ENCODE data around the gene TPP1. TPM values are rescaled to one million over a fixed set of nuclear protein-coding genes. Genes with fewer than 3 reads are reported as not detected.

The TPP1 gene
- total RNA-seq, 6 experiments from 2014 or later: 50.1 to 61.7 (median 54.1) TPM

DNA sequence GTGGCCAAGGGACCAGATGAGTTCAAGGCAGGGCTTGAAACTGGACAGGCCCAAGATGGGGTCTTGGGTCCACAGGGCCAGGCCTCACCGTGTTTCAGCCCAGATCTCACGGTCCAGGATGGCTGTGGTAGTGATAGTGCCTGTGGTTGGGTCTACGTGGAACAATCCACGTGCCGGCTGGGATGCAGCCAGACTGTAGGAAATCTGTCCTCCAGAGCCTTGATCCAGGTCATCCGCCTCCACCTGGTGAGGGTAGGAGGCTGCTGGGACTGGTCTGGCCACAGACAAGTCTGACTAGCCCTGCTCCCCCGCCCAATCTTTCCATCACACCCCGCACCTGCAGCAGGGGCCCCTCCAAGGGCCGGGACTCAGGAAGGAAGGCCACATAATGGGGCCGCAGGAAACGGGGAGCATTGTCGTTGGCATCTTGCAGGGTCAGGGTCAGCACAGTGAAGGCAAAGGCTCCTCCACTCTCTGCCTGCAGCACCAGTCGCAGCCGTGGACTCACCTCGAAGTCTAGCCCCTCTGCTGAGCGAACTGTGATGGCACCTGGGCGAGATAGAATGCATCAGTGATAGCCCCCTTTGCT lies 6.7 kb upstream of the TPP1 start:
- Mint-ChIP-seq H3K36me3 (ENCODE audit: low read depth) (no peaks in the 10 kb centered on the region), H3K9me3 (no peaks in the 10 kb centered on the region), H3K27ac (no peak overlapping the region), H3K4me3 (no peak overlapping the region), H3K4me1 (ENCODE audit: low read depth) (no peaks in the 10 kb centered on the region), H3K27me3 (ENCODE audit: insufficient read depth) (no peaks in the 10 kb centered on the region; the same call in 1 of the 2 replicates)
- no peak for DNase-seq
- TF ChIP-seq, protein P1, sequence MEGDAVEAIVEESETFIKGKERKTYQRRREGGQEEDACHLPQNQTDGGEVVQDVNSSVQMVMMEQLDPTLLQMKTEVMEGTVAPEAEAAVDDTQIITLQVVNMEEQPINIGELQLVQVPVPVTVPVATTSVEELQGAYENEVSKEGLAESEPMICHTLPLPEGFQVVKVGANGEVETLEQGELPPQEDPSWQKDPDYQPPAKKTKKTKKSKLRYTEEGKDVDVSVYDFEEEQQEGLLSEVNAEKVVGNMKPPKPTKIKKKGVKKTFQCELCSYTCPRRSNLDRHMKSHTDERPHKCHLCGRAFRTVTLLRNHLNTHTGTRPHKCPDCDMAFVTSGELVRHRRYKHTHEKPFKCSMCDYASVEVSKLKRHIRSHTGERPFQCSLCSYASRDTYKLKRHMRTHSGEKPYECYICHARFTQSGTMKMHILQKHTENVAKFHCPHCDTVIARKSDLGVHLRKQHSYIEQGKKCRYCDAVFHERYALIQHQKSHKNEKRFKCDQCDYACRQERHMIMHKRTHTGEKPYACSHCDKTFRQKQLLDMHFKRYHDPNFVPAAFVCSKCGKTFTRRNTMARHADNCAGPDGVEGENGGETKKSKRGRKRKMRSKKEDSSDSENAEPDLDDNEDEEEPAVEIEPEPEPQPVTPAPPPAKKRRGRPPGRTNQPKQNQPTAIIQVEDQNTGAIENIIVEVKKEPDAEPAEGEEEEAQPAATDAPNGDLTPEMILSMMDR (IDR thresholded peaks at IDR 0.05): no peak

DNA sequence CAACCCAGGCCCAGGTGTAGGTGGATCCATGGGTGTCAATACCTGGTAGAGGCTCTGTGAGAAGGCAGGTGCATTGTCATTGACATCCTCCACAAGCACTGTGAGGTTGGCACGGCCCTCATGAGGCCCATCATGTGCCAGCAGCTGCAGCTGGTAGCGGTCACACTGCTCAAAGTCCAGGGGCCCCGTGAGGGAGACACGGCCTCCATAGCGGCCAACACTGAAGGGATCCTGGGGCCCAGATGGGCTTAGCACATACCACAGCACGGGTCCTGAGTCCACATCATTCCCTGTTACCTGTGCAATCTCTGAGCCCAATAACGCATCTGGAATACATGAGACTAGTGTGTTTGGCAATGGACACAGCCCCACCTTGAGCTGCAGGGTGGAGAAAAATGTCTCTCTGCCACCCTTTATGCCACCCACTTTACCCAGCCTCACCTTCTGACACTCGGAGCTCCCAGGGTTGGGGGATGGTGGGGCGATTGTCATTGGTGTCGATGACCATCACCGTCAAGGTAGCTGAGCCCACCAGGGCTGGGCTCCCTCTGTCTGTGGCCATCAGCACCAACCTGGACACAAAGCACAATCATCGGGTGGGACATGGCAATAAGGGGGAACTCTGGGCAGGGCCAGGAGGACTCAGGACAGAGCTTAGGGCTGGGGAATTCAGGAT lies 6.1 kb upstream of the TPP1 start:
- DNase-seq: no peak
- no peaks in the 10 kb centered on the region for H3K9me3 Mint-ChIP-seq
- no peaks in the 10 kb centered on the region for H3K36me3 Mint-ChIP-seq (ENCODE audit: low read depth)
- TF ChIP-seq, protein P1 (IDR thresholded peaks at IDR 0.05): no peak
- no peak overlapping the region for H3K27ac Mint-ChIP-seq
- no peaks in the 10 kb centered on the region; the same call in 1 of the 2 replicates for H3K27me3 Mint-ChIP-seq (ENCODE audit: insufficient read depth)
- no peak overlapping the region for H3K4me3 Mint-ChIP-seq
- no peaks in the 10 kb centered on the region for H3K4me1 Mint-ChIP-seq (ENCODE audit: low read depth)

DNA sequence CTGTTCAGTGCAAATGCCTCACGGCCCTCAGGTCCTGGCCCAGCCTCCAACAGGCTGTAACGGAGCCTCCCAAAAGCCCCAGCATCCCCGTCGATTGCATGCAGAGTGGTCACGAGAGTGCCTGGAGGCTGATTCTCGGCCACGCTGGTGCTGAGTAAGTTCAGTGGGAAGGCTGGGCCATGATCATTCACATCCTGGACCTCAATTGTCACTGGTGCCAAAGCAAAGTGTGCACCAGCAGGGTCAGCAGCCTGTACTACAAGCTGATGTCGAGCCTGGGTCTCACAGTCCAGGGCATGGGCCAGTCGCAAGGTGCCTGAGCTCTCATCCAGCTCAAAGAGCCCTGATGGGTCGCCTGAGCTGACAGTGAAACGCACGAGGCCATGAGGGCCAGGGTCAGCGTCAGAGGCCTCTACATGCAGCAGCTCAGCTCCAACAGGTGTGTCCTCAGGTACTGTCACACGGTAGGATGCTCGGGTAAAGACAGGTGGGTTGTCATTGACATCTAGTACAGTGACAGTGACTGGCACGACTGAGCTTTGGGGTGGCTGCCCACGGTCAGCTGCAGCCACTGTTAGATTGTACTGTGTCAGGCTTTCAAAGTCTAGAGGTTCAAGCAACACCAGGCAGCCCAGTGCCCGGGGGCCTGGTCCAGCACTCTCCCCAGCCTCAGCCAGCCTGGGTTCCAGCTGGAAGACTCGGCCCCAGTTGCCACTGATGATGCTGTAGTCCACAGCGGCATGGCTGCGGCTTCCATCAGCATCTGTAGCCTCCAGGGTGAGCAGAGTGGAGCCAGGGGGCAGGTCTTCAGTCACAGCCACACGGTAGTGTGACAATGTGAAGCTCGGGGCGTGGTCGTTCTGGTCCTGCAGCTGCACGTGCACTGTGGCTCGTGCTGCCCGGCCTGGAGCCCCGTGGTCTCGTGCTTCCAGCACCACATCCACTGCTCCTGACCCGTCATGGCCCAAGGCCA lies 4.5 kb upstream of the TPP1 start:
- TF ChIP-seq, protein P1 (IDR thresholded peaks at IDR 0.05): no peak
- Mint-ChIP-seq H3K27me3 (ENCODE audit: insufficient read depth) (no peaks in the 10 kb centered on the region; the same call in 1 of the 2 replicates), H3K27ac (no peak overlapping the region), H3K4me1 (ENCODE audit: low read depth) (no peaks in the 10 kb centered on the region), H3K4me3 (no peak overlapping the region), H3K9me3 (no peaks in the 10 kb centered on the region), H3K36me3 (ENCODE audit: low read depth) (no peaks in the 10 kb centered on the region)
- DNase-seq: no peak

DNA sequence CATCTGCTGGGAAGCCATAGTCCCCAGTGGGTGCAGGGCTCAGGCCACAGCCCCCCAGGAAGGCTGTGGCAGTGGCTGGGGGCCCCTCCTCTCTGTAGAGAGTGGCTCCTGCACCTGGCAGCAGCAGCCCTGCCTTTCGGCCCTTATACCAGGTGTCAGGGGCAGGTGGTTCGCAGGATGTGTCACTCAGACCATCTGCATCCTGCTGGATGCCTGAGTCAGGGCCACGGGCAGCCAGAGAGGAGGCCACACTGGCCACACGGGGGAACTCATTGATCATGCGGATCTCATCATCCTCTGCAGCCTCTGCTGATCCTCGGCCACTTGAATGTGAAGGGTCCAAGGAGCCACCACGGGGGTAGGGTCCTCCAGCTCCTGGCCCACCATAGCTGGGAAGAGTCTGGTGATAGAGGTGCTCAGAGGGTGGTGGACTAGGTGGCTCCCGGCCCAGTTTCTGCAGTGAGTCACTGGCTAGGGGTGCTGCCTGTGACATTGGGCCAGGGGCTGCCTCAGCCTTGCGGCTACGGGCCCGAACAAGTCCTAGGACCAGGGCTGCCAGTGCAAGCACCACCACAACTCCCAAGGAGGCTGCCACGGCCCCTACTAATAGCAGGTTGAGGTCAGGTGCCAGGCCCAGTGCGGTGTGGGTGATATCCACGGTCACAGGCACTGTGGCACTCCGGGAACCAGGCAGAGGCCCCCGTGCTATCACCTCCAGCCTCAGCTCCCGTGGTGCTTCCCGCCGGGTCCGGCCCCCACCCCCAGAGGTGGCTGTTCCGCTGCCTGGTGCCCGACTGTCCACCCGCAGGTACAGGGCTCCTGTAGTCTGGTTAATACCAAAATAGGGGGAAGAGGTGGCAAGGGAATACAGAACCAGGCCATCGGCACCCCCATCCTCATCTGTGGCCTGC lies 3.3 kb upstream of the TPP1 start:
- no peak overlapping the region for H3K27ac Mint-ChIP-seq
- no peaks in the 10 kb centered on the region for H3K4me1 Mint-ChIP-seq (ENCODE audit: low read depth)
- H3K9me3 Mint-ChIP-seq: no peaks in the 10 kb centered on the region
- TF ChIP-seq, protein P1 (IDR thresholded peaks at IDR 0.05): no peak
- H3K4me3 Mint-ChIP-seq: no peak overlapping the region
- no peaks in the 10 kb centered on the region for H3K36me3 Mint-ChIP-seq (ENCODE audit: low read depth)
- DNase-seq: no peak
- no peaks in the 10 kb centered on the region; the same call in 1 of the 2 replicates for H3K27me3 Mint-ChIP-seq (ENCODE audit: insufficient read depth)
